Nephron (organoid): ENCODE measurements around the gene ADCK1.

Source experiments
- H3K27ac Mint-ChIP-seq, 3 experiments: 2 replicates each; pipeline ENCODE4 v1.8.0; 2020; ENCODE audit warnings: mixed read lengths in 3 of 3, mild to moderate bottlenecking in 2 of 3, moderate library complexity in 1 of 3
- H3K27me3 Mint-ChIP-seq: 2 replicates; pipeline ENCODE4 v1.8.0; 2021; ENCODE audit warnings: low read depth, mild to moderate bottlenecking, moderate library complexity, mixed read lengths
- H3K36me3 Mint-ChIP-seq: 2 replicates; pipeline ENCODE4 v1.8.0; 2020; ENCODE audit warnings: low read depth, mixed read lengths
- H3K4me1 Mint-ChIP-seq: 2 replicates; pipeline ENCODE4 v1.8.0; 2020; ENCODE audit warnings: mixed read lengths
- H3K4me3 Mint-ChIP-seq, 3 experiments: 2 replicates each; pipeline ENCODE4 v1.8.0; 2020; ENCODE audit warnings: mild to moderate bottlenecking in 3 of 3, mixed read lengths in 3 of 3, moderate library complexity in 2 of 3
- H3K9me3 Mint-ChIP-seq: 2 replicates; pipeline ENCODE4 v1.8.0; 2020; ENCODE audit warnings: mixed read lengths
- CTCF ChIP-seq, 3 experiments: fragments of 200-600 bp; sonication (generic); IDR thresholded peaks; one replicate each; pipeline ENCODE4 v1.5.0; 2021; ENCODE audit warnings: antibody characterized with exemption in 3 of 3; ENCODE audit not compliant: unreplicated experiment in 3 of 3

ADCK1 gene

DNA sequence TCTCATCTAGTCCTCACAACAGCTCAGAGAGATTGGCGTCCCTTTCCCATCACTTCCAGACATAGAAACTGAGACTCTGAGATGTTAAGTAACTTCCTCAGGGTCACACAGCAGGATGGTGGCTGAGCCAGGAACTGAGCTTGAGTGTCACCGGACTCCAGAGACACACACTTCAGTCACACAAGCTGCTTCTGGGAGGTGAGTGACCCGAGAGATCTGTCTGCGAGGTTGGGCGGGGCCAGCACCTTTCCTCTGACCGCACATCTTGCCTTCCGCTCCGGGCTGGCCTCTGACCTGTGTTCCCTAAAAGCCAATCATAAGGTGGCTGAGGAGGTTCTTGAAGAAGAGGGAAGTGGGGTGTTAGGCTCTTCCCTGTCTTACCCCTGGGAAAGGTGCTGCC, 72.2 kb downstream of the ADCK1 start:
- H3K27me3 Mint-ChIP-seq: peaks cover 4% of the 10 kb centered on the region
- H3K9me3 Mint-ChIP-seq: no peaks in the 10 kb centered on the region
- no peak overlapping the region for H3K27ac Mint-ChIP-seq
- H3K4me3 Mint-ChIP-seq: no peak overlapping the region
- H3K4me1 Mint-ChIP-seq: no peaks in the 10 kb centered on the region
- no peak for TF ChIP-seq CTCF (IDR thresholded peaks at IDR 0.05; ENCODE audit: unreplicated experiment in 3 of 3)
- H3K36me3 Mint-ChIP-seq: peaks cover 12% of the 10 kb centered on the region

- H3K4me3 Mint-ChIP-seq: no peak overlapping the region
- no peak overlapping the region for H3K27ac Mint-ChIP-seq
- H3K4me1 Mint-ChIP-seq: no peaks in the 10 kb centered on the region
- H3K9me3 Mint-ChIP-seq: no peaks in the 10 kb centered on the region
- peaks cover 4% of the 10 kb centered on the region for H3K27me3 Mint-ChIP-seq
- H3K36me3 Mint-ChIP-seq: peaks cover 12% of the 10 kb centered on the region
- TF ChIP-seq CTCF (IDR thresholded peaks at IDR 0.05; ENCODE audit: unreplicated experiment in 3 of 3): no peak
Measured at GRCh38 chr14:77872983-77873382, 73.1 kb downstream of the ADCK1 start.

- H3K27me3 Mint-ChIP-seq: peaks cover 8% of the 10 kb centered on the region
- H3K4me1 Mint-ChIP-seq: peaks cover 23% of the 10 kb centered on the region
- H3K27ac Mint-ChIP-seq: no peak overlapping the region
- H3K36me3 Mint-ChIP-seq: peaks cover 8% of the 10 kb centered on the region
- H3K9me3 Mint-ChIP-seq: no peaks in the 10 kb centered on the region
- H3K4me3 Mint-ChIP-seq: no peak overlapping the region
- no peak for TF ChIP-seq CTCF (IDR thresholded peaks at IDR 0.05; ENCODE audit: unreplicated experiment in 3 of 3)
Measured at GRCh38 chr14:77878783-77879182, 78.9 kb downstream of the ADCK1 start.

- peaks cover 4% of the 10 kb centered on the region for H3K27me3 Mint-ChIP-seq
- no peak for TF ChIP-seq CTCF (IDR thresholded peaks at IDR 0.05; ENCODE audit: unreplicated experiment in 3 of 3)
- no peaks in the 10 kb centered on the region for H3K9me3 Mint-ChIP-seq
- no peak overlapping the region for H3K4me3 Mint-ChIP-seq
- H3K4me1 Mint-ChIP-seq: peaks cover 26% of the 10 kb centered on the region
- H3K27ac Mint-ChIP-seq: no peak overlapping the region
- peaks cover 8% of the 10 kb centered on the region for H3K36me3 Mint-ChIP-seq
Measured at GRCh38 chr14:77880056-77880455, 80.1 kb downstream of the ADCK1 start.

- Mint-ChIP-seq H3K9me3 (no peaks in the 10 kb centered on the region), H3K27me3 (peaks cover 4% of the 10 kb centered on the region), H3K4me1 (peaks cover 26% of the 10 kb centered on the region), H3K36me3 (no peaks in the 10 kb centered on the region), H3K4me3 (no peak overlapping the region), H3K27ac (peak overlapping the region in 1 of 3 experiments; percentile 24)
- no peak for TF ChIP-seq CTCF (IDR thresholded peaks at IDR 0.05; ENCODE audit: unreplicated experiment in 3 of 3)
Measured at GRCh38 chr14:77882098-77882497, 82.2 kb downstream of the ADCK1 start.

DNA sequence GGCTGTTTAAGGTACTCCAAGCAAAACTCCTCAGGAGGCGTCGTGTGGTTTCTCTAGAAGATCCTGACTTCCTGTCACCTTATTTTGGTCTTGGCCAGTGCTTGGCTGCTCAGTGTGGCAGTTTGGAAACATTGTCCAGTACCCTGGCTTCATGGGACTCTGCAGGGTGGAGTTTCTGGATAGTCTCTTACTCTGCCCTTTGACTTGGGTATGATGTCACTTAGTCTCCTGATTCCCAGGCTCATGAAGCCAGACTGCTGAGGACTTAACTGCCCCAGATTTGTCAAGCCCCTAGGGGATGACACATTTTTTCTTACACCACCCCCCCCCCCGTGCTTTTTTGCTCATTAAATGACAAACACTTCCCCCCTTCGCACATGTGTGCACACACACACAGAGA, 82.7 kb downstream of the ADCK1 start:
- peak overlapping the region; percentile 15 to 24 (median 16) for H3K27ac Mint-ChIP-seq
- H3K4me3 Mint-ChIP-seq: no peak overlapping the region
- TF ChIP-seq CTCF (IDR thresholded peaks at IDR 0.05; ENCODE audit: unreplicated experiment in 3 of 3): no peak
- H3K36me3 Mint-ChIP-seq: peaks cover 3% of the 10 kb centered on the region
- peaks cover 26% of the 10 kb centered on the region for H3K4me1 Mint-ChIP-seq
- peaks cover 4% of the 10 kb centered on the region for H3K27me3 Mint-ChIP-seq
- no peaks in the 10 kb centered on the region for H3K9me3 Mint-ChIP-seq
